ENCODE data around the gene MAP6D1.

MAP6D1 gene

GRCh38 chr3:183822631-183823030 is 2.7 kb downstream of the MAP6D1 start:
- no peak for DNase-seq

- DNase-seq, result no peak
These were observed 5.5 kb downstream of the MAP6D1 start for GRCh38 chr3:183819831-183820230.

- no peak for DNase-seq
These were observed 6.4 kb downstream of the MAP6D1 start for GRCh38 chr3:183818706-183819624.

GRCh38 chr3:183818041-183818620 is 7.2 kb downstream of the MAP6D1 start:
- DNase-seq, result no peak

GRCh38 chr3:183817639-183818038 is 7.7 kb downstream of the MAP6D1 start:
- no peak for DNase-seq

- DNase-seq, result no peak
These were observed 8.5 kb downstream of the MAP6D1 start for GRCh38 chr3:183816681-183817510.

- DNase-seq, result no peak
These were observed 9.4 kb downstream of the MAP6D1 start for GRCh38 chr3:183815951-183816475.

- DNase-seq, result no peak
These were observed 9.8 kb downstream of the MAP6D1 start for GRCh38 chr3:183815563-183815940.

GRCh38 chr3:183814240-183814639 is 11.1 kb downstream of the MAP6D1 start:
- no peak for DNase-seq

- no peak for DNase-seq
These were observed 12.5 kb downstream of the MAP6D1 start for GRCh38 chr3:183812761-183813445.

- no peak for DNase-seq
These were observed 13.7 kb downstream of the MAP6D1 start for GRCh38 chr3:183811638-183812037.

- no peak for DNase-seq
These were observed 14.5 kb downstream of the MAP6D1 start for GRCh38 chr3:183810643-183811594.

GRCh38 chr3:183809270-183809669 is 16.1 kb downstream of the MAP6D1 start:
- no peak for DNase-seq

- no peak for DNase-seq
These were observed 17.0 kb downstream of the MAP6D1 start for GRCh38 chr3:183808355-183808754.

GRCh38 chr3:183807881-183808280 is 17.5 kb downstream of the MAP6D1 start:
- DNase-seq, result no peak

GRCh38 chr3:183807209-183807728 is 18.1 kb downstream of the MAP6D1 start:
- DNase-seq, result no peak

GRCh38 chr3:183802989-183803388 is 22.4 kb downstream of the MAP6D1 start:
- no peak for DNase-seq

GRCh38 chr3:183801601-183802000 is 23.8 kb downstream of the MAP6D1 start:
- no peak for DNase-seq

GRCh38 chr3:183800243-183800863 is 25.0 kb downstream of the MAP6D1 start:
- no peak for DNase-seq

- no peak for DNase-seq
These were observed 25.9 kb downstream of the MAP6D1 start for GRCh38 chr3:183799461-183799860.

GRCh38 chr3:183797996-183798395 is 27.4 kb downstream of the MAP6D1 start:
- DNase-seq, result no peak

Data from activated naive CD4-positive, alpha-beta T cell (primary cell).